GM21360 (cell line): Measurements from ENCODE around the gene DLGAP5.
A peak's percentile ranks its signal among the peaks of the same experiment; 100 is the strongest.

Source experiments
- ATAC-seq: cut with Tn5 transposase; IDR thresholded peaks from one replicate; pipeline ENCODE4 v1.9.1; 2021; ENCODE audit warnings: mild to moderate bottlenecking, moderate library complexity; ENCODE audit not compliant: unreplicated experiment

The DLGAP5 gene

DNA sequence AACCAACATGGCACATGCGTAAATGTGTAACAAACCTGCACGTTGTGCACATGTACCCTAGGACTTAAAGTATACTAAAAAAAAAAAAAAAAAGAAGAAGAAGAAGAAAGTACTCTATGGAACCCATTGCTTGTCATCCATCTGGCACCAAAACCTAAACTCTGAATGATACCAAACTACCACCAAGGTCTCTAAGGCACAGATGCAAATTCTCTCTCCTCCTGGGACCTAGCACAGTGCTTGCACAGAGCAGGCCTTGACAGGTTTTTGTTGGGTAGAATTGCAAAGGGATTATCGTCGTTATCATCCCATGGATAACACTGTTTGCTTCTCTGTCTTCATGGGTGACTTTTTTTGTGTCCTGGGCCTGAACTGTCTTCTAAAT lies 75.5 kb downstream of the DLGAP5 start:
- no peak for ATAC-seq

DNA sequence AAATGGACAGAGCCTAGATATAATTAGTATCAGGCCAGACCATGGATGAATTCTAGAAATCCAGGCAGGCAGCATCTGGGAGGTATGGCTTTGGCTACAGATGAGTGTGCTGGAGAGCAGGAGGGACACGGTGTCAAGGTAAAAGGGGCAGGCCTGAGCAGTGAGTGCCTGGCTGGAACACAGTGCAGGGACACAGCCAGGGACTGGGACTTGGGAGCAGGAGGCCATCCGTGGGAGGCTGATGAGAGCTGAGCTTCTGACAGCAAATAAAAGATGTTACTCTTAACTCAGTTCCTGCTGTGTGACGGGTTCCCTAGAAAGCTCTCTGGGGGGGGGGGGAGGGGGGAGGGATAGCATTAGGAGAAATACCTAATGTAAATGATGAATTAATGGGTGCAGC lies 75.9 kb downstream of the DLGAP5 start:
- no peak for ATAC-seq

GRCh38 chr14:55114720-55115119 lies 76.7 kb downstream of the DLGAP5 start:
- ATAC-seq = no peak

- ATAC-seq = no peak
Observed at GRCh38 chr14:55111122-55111708, 80.2 kb downstream of the DLGAP5 start.

GRCh38 chr14:55109836-55110235 lies 81.5 kb downstream of the DLGAP5 start:
- ATAC-seq = no peak

GRCh38 chr14:55107766-55108554 lies 83.4 kb downstream of the DLGAP5 start:
- no peak for ATAC-seq

- ATAC-seq = no peak
Observed at GRCh38 chr14:55105991-55106390, 85.4 kb downstream of the DLGAP5 start.

GRCh38 chr14:55103971-55104954 lies 87.1 kb downstream of the DLGAP5 start:
- no peak for ATAC-seq

- no peak for ATAC-seq
Observed at GRCh38 chr14:55103005-55103640, 88.3 kb downstream of the DLGAP5 start.

GRCh38 chr14:55102141-55102621 lies 89.2 kb downstream of the DLGAP5 start:
- ATAC-seq = peak; percentile 49

- ATAC-seq = no peak
Observed at GRCh38 chr14:55101698-55102097, 89.7 kb downstream of the DLGAP5 start.

DNA sequence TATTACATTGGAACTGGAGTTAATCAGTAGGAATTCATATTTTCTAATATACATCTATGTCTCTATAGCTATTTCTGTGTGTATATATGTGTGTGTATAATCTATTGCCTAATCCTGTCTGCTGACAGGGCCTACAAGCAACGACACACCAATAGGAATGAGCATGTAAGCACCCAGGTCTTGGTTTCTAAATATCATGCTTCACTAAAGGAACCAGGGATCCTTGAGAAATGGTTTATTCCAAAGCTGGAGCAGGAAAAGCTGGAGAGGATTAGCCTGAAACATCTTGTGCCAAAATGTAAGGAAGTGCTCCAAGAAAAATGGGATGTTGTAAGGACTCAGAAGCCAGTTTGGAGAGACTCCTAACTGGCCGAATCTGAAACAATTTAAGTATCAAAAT lies 91.6 kb downstream of the DLGAP5 start:
- no peak for ATAC-seq

- ATAC-seq = no peak
Observed at GRCh38 chr14:55098561-55098898, 92.9 kb downstream of the DLGAP5 start.
